T47D (cell line): ENCODE results near the gene HSFX1.
"Not testable (repeated sequence)": the region's sequence is repeated elsewhere in the genome, so short reads cannot be mapped to it uniquely, and the experiment has no call there.

Source experiments
- DNase-seq, 2 experiments: peaks; one replicate each; pipeline versions ENCODE4 v3.0.0 to v3.0.0-alpha.2; 2011 to 2012; ENCODE audit warnings: low read depth in 1 of 2, low spot score in 1 of 2
- JUND ChIP-seq: IDR thresholded peaks from 2 replicates; pipeline ENCODE4 v1.6.1; 2012; ENCODE audit warnings: low read depth
- in situ Hi-C: cut with HindIII; loops from 2 replicates; pipeline ENCODE4 v1.10.0; 2016; ENCODE audit warnings: low sequenced_read_pairs, low pct_unique_long_range_greater_than_20kb

HSFX1 gene

DNA sequence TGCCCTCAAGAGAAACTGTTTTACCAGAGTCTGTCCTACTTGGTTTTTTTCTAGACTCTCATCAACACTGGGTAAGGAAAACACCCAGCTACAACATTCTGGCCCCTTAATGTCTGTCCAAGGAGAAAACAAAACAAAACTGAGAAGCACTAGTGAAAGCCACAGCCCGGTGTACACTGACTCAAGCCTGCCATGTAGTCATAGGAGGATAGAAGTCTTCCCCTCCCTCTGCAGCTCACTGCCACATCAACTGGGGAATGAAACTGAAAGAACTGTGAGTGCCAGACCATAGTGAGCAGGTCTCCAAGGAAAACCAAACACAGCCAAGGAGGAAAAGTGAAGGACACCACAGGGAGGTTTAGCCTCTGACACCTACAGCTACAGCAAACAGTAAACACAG lies 21.7 kb downstream of the HSFX1 start:
- in situ Hi-C loops, DNase-seq: not testable (repeated sequence)

DNA sequence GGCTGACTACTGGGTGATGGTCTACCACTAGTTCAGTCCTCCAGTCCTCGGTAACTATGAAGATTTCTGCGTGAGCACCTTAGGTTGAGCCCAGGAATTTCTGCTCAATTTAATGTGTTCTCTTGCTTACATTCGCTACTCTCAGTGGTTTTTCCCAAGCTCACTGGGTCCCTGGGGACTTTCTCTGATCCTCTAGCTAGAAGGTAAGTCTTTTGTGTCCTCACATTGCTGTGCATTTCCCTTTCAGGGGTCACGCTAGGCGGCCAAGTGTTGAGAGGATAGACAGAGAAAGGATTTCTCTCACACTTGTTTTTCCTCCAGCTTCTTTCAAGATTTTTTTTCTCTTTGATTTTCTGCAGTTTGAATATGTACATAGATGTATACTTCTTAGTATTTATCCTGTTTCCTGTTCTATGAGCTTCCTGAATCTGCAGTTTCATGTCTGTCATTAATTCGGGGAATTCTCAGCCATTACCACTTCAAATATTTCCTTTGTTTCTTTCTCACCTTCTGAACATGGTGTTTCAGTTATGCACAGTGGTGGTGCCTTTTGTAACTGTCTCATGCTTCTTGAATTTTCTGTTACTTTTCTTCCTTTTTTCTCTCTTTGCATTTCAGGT lies 25.3 kb downstream of the HSFX1 start:
- TF ChIP-seq JUND: no peak
- no peak for DNase-seq
- in situ Hi-C loops: no loop called here

DNA sequence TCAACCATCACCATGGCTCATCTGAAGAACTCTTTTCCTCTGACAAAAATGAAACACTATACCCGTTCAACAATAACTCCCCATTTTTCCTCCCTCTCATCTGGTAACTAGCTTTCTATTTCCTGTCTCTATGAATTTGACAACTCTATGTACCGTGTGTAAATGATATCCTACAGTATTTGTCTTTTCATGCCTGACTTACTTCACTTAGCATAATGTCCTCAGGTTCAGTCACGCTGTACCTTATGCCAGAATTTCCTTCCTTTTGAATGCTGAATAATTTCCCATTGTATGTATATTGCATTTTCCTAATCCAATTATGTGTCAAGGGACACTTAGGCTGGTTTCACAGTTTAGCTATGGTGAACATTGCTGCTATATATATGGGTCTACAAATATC lies 26.1 kb downstream of the HSFX1 start:
- no peak for DNase-seq
- in situ Hi-C loops: no loop called here
- no peak for TF ChIP-seq JUND

DNA sequence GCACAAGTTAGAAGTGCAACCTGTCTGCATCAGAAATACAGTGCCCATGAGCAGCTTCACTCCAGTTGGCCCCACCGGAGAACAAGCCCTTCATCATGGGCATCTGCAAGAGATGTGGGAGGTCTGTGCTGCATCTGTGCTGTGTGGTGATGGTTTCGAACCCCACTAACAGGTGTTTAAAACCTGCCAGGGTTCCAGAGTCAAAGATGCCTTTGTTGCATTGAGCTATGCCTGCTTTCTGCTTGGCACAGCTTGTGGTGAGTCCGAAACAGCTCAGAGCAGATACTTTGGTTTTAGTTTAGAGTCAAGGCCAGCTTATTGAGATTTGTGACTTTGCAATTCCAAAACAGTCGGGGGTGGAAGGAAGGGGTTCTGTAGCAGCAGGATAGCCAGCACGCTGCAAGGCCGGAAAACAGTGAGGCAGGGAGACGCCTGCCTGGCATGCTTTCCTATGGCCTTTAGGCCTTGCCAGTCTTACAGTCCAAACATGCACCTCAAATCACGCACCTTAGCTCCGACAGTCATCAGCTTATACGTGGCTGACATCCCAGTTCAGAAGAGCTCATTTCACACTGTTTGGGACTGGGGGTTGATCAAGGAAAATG lies 29.7 kb downstream of the HSFX1 start:
- TF ChIP-seq JUND: no peak
- in situ Hi-C loops: no loop called here
- DNase-seq: no peak

DNA sequence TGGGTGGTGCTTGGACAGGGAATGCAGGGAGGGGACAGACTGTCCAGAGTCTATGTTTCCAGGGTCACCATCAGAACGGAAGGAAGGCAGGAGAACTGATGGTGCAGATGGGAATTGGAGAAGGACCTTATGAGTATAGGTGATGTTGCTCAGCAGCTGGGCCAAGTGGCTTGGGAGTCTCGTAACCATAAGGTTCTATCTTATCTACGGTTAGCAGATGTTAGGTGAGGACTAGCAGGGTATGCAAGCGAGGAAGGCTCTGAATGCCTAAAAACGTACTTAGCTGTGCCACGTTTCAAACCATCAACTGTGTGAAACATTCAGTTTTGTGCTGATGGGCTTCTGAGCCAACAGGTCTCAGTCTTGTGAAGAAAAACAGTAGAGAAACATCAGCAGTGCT lies 30.2 kb downstream of the HSFX1 start:
- no peak for DNase-seq
- in situ Hi-C loops: no loop called here
- TF ChIP-seq JUND: no peak

DNA sequence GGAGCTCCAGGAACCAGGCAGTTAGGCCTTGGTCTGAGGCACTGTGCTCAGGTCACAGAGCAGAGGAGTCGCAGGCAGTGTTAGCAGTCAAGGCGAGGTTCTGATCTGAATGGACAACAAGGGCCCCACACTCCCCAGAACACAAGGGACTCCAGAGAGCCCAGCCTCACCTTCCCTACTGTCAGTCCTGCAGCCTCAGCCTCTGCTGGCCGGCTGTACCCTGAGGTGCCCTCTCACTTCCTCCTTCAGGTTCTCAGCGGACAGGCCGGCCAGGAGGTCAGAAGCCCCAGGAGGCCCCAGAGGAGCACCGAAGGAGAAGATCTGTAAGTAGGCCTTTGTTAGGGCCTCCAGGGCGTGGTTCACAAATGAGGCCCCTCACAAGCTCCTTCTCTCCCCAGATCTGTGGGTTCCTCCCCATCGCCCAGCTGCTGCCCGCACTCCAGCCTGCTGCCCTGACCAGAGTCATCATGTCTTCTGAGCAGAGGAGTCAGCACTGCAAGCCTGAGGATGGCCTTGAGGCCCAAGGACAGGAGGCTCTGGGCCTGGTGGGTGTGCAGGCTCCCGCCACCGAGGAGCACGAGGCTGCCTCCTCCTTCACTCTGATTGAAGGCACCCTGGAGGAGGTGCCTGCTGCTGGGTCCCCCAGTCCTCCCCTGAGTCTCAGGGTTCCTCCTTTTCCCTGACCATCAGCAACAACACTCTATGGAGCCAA lies 34.0 kb downstream of the HSFX1 start:
- no peak for DNase-seq
- in situ Hi-C loops: no loop called here
- TF ChIP-seq JUND: no peak

DNA sequence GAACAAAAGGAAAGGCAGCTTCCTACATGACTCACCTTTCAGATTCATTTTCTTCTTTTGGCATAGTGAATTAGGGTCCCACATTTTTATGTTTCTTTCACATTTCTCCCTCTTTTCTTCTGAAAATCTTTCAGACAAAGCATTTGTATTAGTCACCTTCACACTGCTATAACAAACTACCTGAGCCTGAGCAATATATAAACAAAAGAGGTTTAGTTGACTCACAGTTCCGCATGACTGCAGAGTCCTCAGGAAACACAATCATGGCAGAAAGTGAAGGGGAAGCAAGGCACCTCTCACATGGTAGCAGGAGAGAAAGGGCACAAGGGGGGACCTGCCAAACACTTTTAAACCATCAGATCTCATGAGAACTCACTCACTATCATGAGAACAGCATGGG lies 44.8 kb downstream of the HSFX1 start:
- TF ChIP-seq JUND: no peak
- DNase-seq: no peak
- in situ Hi-C loops: no loop called here

DNA sequence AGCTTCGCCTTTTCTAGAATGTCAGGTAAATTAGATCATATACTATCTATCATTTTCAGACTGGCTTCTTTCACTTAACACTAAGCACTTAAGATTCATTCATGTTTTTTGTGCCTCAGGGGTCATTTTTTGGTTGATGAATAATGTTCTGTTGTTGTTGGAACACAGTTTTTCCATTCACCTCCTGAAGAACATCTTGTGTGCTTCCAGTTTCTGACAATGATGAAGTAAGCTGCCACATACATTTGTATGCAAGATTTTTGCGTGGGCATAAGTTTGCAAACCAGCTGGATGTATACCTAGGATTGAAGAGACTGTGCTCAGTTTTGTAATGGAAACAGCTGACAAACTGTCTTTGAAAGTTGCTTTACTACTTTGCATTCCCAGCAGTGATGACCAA lies 45.5 kb downstream of the HSFX1 start:
- in situ Hi-C loops: no loop called here
- no peak for DNase-seq
- no peak for TF ChIP-seq JUND

DNA sequence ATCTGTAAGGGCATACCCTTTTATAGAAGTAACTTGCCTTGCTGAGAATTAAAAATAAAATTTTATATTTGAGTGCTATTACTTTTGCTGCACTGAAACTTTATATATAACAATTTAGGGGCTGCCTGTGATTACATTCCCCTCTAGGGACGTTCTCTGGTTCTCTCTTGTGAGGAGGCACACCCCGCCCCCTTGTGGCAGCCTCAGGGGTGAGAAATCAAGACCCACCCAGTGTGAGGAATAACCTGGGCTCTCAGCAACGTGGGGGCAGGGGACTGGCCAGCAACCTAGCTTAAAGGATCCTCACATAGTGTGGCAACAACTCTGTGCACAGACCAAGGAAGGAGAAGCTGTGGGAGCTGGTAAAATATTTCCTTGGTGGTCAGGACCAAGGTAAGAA lies 51.6 kb downstream of the HSFX1 start:
- in situ Hi-C loops: no loop called here
- TF ChIP-seq JUND: no peak
- no peak for DNase-seq
